Colonic mucosa (tissue), 4 donors: ENCODE measurements around the gene MTOR. TPM values are rescaled to one million over a fixed set of nuclear protein-coding genes. Genes with fewer than 3 reads are reported as not detected.

Experiments used
- DNase-seq: peaks from one replicate; pipeline ENCODE4 v3.0.0-alpha.2; 2020
- H3K27ac ChIP-seq: fragments of 200-600 bp; one replicate; pipeline ENCODE4 v1.8.0; 2021
- H3K27me3 ChIP-seq: fragments of 200-600 bp; one replicate; pipeline ENCODE4 v1.8.0; 2021
- H3K36me3 ChIP-seq: fragments of 200-600 bp; one replicate; pipeline ENCODE4 v1.8.0; 2021
- H3K4me1 ChIP-seq: fragments of 200-600 bp; one replicate; pipeline ENCODE4 v1.8.0; 2021; ENCODE audit warnings: mild to moderate bottlenecking
- H3K4me3 ChIP-seq: fragments of 200-600 bp; one replicate; pipeline ENCODE4 v1.8.0; 2021
- H3K9ac ChIP-seq, 2 donors: one replicate each; pipeline ENCODE4 v1.7.0; 2013; ENCODE audit warnings: control low read depth in 2 of 2, low read depth in 2 of 2, low read length in 2 of 2
- H3K9me3 ChIP-seq: fragments of 200-600 bp; one replicate; pipeline ENCODE4 v1.8.0; 2021
- intact Hi-C: fragments of 100-400 bp; cut with DNase I; formaldehyde crosslinking; loops from one replicate; pipeline ENCODE4 v1.14.1; 2022
- total RNA-seq, 2 donors: library from RNA; stranded (reverse); fragmentation: NEBNext Ultra II Directional in 1 of 2; extraction: Animal tissue kit (Norgen Biotek cat#: 25700) in 1 of 2; gene quantifications; one replicate each; pipeline ENCODE4 v1.2.1, GENCODE V29; 2021
- TF ChIP-seq, protein P1 (sequence below): fragments of 200-600 bp; IDR thresholded peaks from one replicate; pipeline ENCODE4 v1.8.0; 2022; ENCODE audit warnings: antibody characterized with exemption, mild to moderate bottlenecking
- donor health status: healthy.
- donor health status: DM: no; HTN: no; CAD: no.
- donor health status: DM: no; HTN: no; CAD: no.

Gene MTOR
- total RNA-seq, 2 donors from 2014 or later: 29.9 to 50.2 TPM

DNA sequence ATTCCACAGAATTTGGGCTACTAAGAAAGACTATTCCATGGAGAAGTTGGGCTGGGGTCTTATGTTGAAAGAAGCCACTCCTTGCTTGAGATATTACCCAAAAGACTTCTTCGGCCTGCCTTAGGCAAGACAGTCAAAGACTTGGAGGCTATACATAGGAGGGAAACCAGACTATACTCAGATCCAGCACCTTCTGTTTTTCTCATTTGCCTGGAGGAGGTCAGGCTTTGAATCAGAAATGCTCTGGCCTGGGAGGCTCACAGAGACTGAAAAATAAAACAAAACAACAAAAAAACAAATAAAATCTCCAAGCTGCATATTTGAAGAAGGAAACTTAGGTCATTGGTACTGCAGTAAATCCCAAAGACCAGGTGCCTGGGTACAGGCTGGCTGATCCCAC lies 124.3 kb downstream of the MTOR start:
- Histone ChIP-seq H3K4me3 (no peak overlapping the region), H3K4me1 (no peaks in the 10 kb centered on the region), H3K36me3 (no peaks in the 10 kb centered on the region), H3K27ac (no peak overlapping the region), H3K27me3 (no peaks in the 10 kb centered on the region), H3K9me3 (no peaks in the 10 kb centered on the region), H3K9ac (no peak overlapping the region)
- TF ChIP-seq, protein P1, sequence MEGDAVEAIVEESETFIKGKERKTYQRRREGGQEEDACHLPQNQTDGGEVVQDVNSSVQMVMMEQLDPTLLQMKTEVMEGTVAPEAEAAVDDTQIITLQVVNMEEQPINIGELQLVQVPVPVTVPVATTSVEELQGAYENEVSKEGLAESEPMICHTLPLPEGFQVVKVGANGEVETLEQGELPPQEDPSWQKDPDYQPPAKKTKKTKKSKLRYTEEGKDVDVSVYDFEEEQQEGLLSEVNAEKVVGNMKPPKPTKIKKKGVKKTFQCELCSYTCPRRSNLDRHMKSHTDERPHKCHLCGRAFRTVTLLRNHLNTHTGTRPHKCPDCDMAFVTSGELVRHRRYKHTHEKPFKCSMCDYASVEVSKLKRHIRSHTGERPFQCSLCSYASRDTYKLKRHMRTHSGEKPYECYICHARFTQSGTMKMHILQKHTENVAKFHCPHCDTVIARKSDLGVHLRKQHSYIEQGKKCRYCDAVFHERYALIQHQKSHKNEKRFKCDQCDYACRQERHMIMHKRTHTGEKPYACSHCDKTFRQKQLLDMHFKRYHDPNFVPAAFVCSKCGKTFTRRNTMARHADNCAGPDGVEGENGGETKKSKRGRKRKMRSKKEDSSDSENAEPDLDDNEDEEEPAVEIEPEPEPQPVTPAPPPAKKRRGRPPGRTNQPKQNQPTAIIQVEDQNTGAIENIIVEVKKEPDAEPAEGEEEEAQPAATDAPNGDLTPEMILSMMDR: no peak
- DNase-seq: no peak
- intact Hi-C loops: no loop called here

- no peaks in the 10 kb centered on the region for H3K36me3 ChIP-seq
These were observed 127.5 kb downstream of the MTOR start for GRCh38 chr1:11134898-11135266.

DNA sequence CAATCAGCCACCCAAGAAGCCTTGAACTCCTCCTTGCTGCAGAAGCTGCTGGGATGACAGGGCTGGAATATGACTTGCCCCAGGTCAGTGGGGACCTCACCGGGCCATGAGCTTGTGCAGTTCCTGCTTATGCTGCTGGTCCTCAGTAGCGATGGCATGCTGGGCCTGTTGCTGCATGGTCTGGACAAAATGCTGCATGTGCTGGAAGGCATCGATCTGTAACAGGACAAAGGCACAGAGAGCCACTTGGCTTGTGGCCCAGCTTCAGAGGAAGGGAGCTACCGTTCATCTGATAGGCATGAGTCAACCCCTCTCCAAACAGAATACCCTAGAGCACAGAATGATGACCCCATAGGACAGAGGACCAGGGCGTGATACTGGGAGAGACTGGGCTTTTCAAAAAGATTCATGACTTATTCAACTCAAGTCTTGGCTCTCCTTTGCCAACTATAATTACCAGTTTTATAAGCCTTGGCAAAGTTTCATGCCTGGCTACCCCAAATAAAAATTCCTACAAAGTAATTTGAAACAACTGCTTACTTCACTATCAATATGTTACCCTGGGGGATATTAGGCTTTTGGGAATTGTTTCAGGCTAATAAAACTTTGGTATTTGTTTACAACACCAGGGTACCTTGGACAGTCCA lies 128.0 kb downstream of the MTOR start:
- no peak overlapping the region for H3K9ac ChIP-seq
- no peak for DNase-seq
- H3K36me3 ChIP-seq: no peaks in the 10 kb centered on the region
- TF ChIP-seq, protein P1: no peak
- no peaks in the 10 kb centered on the region for H3K27me3 ChIP-seq
- no peaks in the 10 kb centered on the region for H3K9me3 ChIP-seq
- no peak overlapping the region for H3K4me3 ChIP-seq
- intact Hi-C loops: no loop called here
- no peak overlapping the region for H3K27ac ChIP-seq
- H3K4me1 ChIP-seq: no peaks in the 10 kb centered on the region

More at GRCh38 chr1:11134898-11135266, 127.5 kb downstream of the MTOR start:
- DNase-seq: no peak
- Histone ChIP-seq H3K9me3 (no peaks in the 10 kb centered on the region), H3K4me1 (no peaks in the 10 kb centered on the region), H3K27me3 (no peaks in the 10 kb centered on the region), H3K27ac (no peak overlapping the region), H3K9ac (no peak overlapping the region), H3K4me3 (no peak overlapping the region)
- intact Hi-C loops: no loop called here
- TF ChIP-seq, protein P1: no peak

- Histone ChIP-seq H3K9ac (no peak overlapping the region), H3K4me1 (no peaks in the 10 kb centered on the region), H3K36me3 (peaks cover 7% of the 10 kb centered on the region), H3K27ac (no peak overlapping the region), H3K4me3 (no peak overlapping the region), H3K9me3 (no peaks in the 10 kb centered on the region), H3K27me3 (no peaks in the 10 kb centered on the region)
- DNase-seq: no peak
- TF ChIP-seq, protein P1: no peak
- intact Hi-C loops: no loop called here
These were observed 129.6 kb downstream of the MTOR start for GRCh38 chr1:11132563-11133293.

DNA sequence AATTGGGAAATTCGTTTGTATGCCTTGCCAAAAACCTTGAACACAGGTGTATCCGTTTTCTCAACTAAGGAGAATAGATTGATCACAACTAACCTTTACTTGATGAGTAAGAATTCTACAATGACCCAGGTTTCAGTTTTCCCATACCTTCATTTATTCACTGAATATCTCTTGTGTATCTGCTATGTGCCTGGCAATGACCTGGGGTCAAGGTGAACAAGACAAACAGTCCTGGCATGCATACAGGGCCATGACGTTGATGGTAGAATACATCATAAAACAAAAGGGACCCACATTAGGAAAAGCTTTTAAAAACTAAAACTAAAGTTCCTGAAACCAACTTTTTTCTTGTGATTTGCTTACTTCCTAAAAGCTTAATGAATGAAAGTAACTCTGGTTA lies 130.5 kb downstream of the MTOR start:
- intact Hi-C loops: no loop called here

More for the DNA sequence above, 130.5 kb downstream of the MTOR start:
- Histone ChIP-seq H3K27ac (no peak overlapping the region), H3K27me3 (no peaks in the 10 kb centered on the region), H3K9me3 (no peaks in the 10 kb centered on the region), H3K4me1 (no peaks in the 10 kb centered on the region), H3K4me3 (no peak overlapping the region), H3K9ac (no peak overlapping the region), H3K36me3 (peaks cover 13% of the 10 kb centered on the region)
- TF ChIP-seq, protein P1: no peak
- DNase-seq: no peak
